ENCODE results near the gene ANKRD23.

Gene ANKRD23

GRCh38 chr2:96795076-96795475, 48.7 kb downstream of the ANKRD23 start:
- TF ChIP-seq CTCF (IDR thresholded peaks at IDR 0.05; ENCODE audit: control insufficient read depth, extremely low read depth, insufficient read depth): no peak
- no peak for DNase-seq (ENCODE audit: low read depth)
- H3K4me3 ChIP-seq (ENCODE audit: low read depth, low read length): no peak overlapping the region

GRCh38 chr2:96792772-96793749, 50.8 kb downstream of the ANKRD23 start:
- no peak for TF ChIP-seq CTCF (IDR thresholded peaks at IDR 0.05; ENCODE audit: control insufficient read depth, extremely low read depth, insufficient read depth)
- H3K4me3 ChIP-seq (ENCODE audit: low read depth, low read length): no peak overlapping the region
- no peak for DNase-seq (ENCODE audit: low read depth)

GRCh38 chr2:96789245-96789617, 54.6 kb downstream of the ANKRD23 start:
- no peak for DNase-seq (ENCODE audit: low read depth)
- H3K4me3 ChIP-seq (ENCODE audit: low read depth, low read length): no peak overlapping the region
- TF ChIP-seq CTCF (IDR thresholded peaks at IDR 0.05; ENCODE audit: control insufficient read depth, extremely low read depth, insufficient read depth): no peak

GRCh38 chr2:96788442-96789244, 55.2 kb downstream of the ANKRD23 start:
- peak; percentile 35 for DNase-seq (ENCODE audit: low read depth)
- TF ChIP-seq CTCF (IDR thresholded peaks at IDR 0.05; ENCODE audit: control insufficient read depth, extremely low read depth, insufficient read depth): no peak
- no peak overlapping the region for H3K4me3 ChIP-seq (ENCODE audit: low read depth, low read length)

All from LNCaP clone FGC (cell line).